ENCODE results near the gene RNF181.
A peak's percentile ranks its signal among the peaks of the same experiment; 100 is the strongest.
"Not testable (repeated sequence)": the region's sequence is repeated elsewhere in the genome, so short reads cannot be mapped to it uniquely, and the experiment has no call there.

Gene RNF181

GRCh38 chr2:85596486-85597143 is 1.1 kb downstream of the RNF181 start:
- no peak for DNase-seq

GRCh38 chr2:85597241-85597640 is 1.7 kb downstream of the RNF181 start:
- no peak for DNase-seq

GRCh38 chr2:85598594-85599340 is 3.2 kb downstream of the RNF181 start:
- no peak for DNase-seq

- DNase-seq: no peak
Observed at GRCh38 chr2:85599468-85600234, 4.1 kb downstream of the RNF181 start.

GRCh38 chr2:85600235-85600575 is 4.7 kb downstream of the RNF181 start:
- DNase-seq: no peak

- no peak for DNase-seq
Observed at GRCh38 chr2:85600951-85601770, 5.6 kb downstream of the RNF181 start.

GRCh38 chr2:85601771-85602475 is 6.4 kb downstream of the RNF181 start:
- DNase-seq: no peak

GRCh38 chr2:85602476-85603234 is 7.1 kb downstream of the RNF181 start, which contains the start of gene TMEM150A:
Gene TMEM150A (minus strand): TSS chr2:85602698. CDS start chr2:85601948, 750 bp downstream.
- DNase-seq: peak; percentile 89 to 90

- not testable (repeated sequence) for DNase-seq
Observed at GRCh38 chr2:85604133-85604444, 8.5 kb downstream of the RNF181 start.

GRCh38 chr2:85604568-85605339 is 9.2 kb downstream of the RNF181 start:
- no peak for DNase-seq

GRCh38 chr2:85605406-85606115 is 10.0 kb downstream of the RNF181 start:
- DNase-seq: no peak

GRCh38 chr2:85606116-85606455 is 10.5 kb downstream of the RNF181 start:
- no peak for DNase-seq

GRCh38 chr2:85607268-85608215 is 12.0 kb downstream of the RNF181 start:
- no peak for DNase-seq

GRCh38 chr2:85611217-85611704 is 15.7 kb downstream of the RNF181 start:
- DNase-seq: no peak

GRCh38 chr2:85611705-85612587 is 16.4 kb downstream of the RNF181 start, which contains the start of gene C2orf68:
Gene C2orf68 (minus strand): TSS chr2:85612066. CDS start chr2:85611984, 82 bp downstream.
- DNase-seq: peak; percentile 84

- DNase-seq: no peak
Observed at GRCh38 chr2:85613717-85614515, 18.4 kb downstream of the RNF181 start.

- not testable (repeated sequence) for DNase-seq
Observed at GRCh38 chr2:85614757-85615156, 19.2 kb downstream of the RNF181 start.

Data from CD4-positive, alpha-beta T cell treated with Interleukin-4 for 1 hour (primary cell).